Measurements from ENCODE around the gene MAP7. TPM values are rescaled to one million over a fixed set of nuclear protein-coding genes. Genes with fewer than 3 reads are reported as not detected.

Gene MAP7
- total and polyA plus RNA-seq, 4 donors, result 3.2 to 17.5 (median 8.3) TPM

DNA sequence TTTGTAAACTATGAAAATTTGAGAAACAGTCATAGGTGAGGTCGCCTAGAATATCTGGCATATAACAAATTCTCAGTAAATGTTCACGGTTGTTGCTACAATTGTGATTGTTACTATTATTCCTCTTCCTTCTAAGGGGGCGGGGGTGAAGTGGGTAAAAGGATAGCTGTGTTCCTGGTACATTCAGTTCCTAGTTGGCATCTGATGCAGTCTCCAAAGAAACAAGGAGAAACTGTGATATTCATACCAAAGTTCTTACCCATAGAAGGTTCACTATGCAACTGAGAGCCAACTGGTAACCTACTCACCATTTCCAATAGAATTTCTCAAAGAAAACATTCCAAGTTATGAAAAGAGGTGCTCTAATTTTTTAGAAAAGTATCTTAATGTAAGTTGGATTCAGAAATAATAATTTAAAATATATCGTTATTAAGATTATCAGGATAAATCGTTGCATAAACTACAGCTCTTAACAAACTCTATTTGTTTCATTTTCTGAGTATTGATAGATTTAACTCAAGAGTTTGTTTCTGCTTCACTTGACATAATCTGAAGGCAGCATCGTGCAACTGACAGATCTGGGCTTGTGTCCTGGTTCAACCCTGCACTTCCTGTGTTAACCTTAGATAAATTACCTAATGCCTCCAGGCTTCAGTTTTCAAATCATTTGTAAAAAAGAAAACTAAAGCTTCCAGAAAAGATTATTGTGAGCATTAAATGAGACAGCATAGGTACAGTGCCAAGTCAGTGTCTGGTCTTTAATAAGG is 13.3 kb upstream of the MAP7 start:
- TF ChIP-seq ATF3 (IDR thresholded peaks at IDR 0.05) (no peak), GABPA (IDR thresholded peaks at IDR 0.05 in 1 of 2, conservative IDR thresholded peaks at IDR 0.05 in 1 of 2) (no peak)
- H3K36me3 ChIP-seq (ENCODE audit: control insufficient read depth in 4 of 4, insufficient read depth in 3 of 4, low read depth in 1 of 4, low read length in 3 of 4), result peaks cover 0 to 6% (median 3%) of the 10 kb centered on the region in 4 donors

DNA sequence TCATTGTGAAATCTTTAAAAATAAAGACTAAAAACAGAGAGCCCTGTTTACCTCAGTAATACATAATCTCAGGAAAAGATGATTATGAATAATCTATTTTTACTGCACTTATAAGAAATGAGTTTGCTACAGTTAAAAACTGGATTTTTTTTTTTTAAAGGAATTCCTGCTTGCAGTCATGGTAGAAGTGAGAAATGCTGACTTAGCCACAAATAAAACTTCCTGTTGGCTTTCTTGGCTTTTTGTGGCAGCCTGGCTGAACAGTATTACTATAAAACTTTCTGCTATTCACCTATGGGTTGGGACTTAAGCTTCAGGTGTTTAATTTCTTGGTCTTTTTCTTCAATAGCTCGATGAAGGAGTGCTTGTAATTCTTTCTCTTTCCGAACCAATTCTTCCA is 12.0 kb upstream of the MAP7 start:
- no peak overlapping the region for H3K27ac ChIP-seq (ENCODE audit: low read depth in 1 of 2, low read length in 2 of 2)
- no peak overlapping the region for H3K4me3 ChIP-seq (ENCODE audit: low read depth in 1 of 3, low read length in 3 of 3)
- TF ChIP-seq, protein P1, sequence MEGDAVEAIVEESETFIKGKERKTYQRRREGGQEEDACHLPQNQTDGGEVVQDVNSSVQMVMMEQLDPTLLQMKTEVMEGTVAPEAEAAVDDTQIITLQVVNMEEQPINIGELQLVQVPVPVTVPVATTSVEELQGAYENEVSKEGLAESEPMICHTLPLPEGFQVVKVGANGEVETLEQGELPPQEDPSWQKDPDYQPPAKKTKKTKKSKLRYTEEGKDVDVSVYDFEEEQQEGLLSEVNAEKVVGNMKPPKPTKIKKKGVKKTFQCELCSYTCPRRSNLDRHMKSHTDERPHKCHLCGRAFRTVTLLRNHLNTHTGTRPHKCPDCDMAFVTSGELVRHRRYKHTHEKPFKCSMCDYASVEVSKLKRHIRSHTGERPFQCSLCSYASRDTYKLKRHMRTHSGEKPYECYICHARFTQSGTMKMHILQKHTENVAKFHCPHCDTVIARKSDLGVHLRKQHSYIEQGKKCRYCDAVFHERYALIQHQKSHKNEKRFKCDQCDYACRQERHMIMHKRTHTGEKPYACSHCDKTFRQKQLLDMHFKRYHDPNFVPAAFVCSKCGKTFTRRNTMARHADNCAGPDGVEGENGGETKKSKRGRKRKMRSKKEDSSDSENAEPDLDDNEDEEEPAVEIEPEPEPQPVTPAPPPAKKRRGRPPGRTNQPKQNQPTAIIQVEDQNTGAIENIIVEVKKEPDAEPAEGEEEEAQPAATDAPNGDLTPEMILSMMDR (IDR thresholded peaks at IDR 0.05; ENCODE audit: low read depth, low read length, missing input control), result no peak
- TF ChIP-seq REST (IDR thresholded peaks at IDR 0.05) (no peak), JUND (IDR thresholded peaks at IDR 0.05) (no peak), FOXA2 (IDR thresholded peaks at IDR 0.05) (no peak), HNF4G (IDR thresholded peaks at IDR 0.05) (no peak), RAD21 (IDR thresholded peaks at IDR 0.05) (no peak), NR2F2 (IDR thresholded peaks at IDR 0.05) (no peak), EGR1 (IDR thresholded peaks at IDR 0.05; ENCODE audit: low read depth in 2 of 2) (no peak), HNF4A (conservative IDR thresholded peaks at IDR 0.05) (no peak)
- TF ChIP-seq, protein P2, sequence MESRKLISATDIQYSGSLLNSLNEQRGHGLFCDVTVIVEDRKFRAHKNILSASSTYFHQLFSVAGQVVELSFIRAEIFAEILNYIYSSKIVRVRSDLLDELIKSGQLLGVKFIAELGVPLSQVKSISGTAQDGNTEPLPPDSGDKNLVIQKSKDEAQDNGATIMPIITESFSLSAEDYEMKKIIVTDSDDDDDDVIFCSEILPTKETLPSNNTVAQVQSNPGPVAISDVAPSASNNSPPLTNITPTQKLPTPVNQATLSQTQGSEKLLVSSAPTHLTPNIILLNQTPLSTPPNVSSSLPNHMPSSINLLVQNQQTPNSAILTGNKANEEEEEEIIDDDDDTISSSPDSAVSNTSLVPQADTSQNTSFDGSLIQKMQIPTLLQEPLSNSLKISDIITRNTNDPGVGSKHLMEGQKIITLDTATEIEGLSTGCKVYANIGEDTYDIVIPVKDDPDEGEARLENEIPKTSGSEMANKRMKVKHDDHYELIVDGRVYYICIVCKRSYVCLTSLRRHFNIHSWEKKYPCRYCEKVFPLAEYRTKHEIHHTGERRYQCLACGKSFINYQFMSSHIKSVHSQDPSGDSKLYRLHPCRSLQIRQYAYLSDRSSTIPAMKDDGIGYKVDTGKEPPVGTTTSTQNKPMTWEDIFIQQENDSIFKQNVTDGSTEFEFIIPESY (IDR thresholded peaks at IDR 0.05), result no peak
- H3K4me1 ChIP-seq (ENCODE audit: control insufficient read depth in 4 of 4, insufficient read depth in 4 of 4, low read length in 3 of 4), result no peaks in the 10 kb centered on the region
- no peak overlapping the region for H3K9ac ChIP-seq (ENCODE audit: low read depth in 1 of 2, low read length in 2 of 2)
- H3K27me3 ChIP-seq (ENCODE audit: control insufficient read depth in 4 of 4, insufficient read depth in 4 of 4, low read length in 3 of 4), result no peaks in the 10 kb centered on the region
- no peaks in the 10 kb centered on the region for H3K9me3 ChIP-seq (ENCODE audit: control insufficient read depth in 4 of 4, low read length in 3 of 4)
- WGBS, result 78% methylated on average over 2 of the region's 2 CpGs
- no peak for DNase-seq (ENCODE audit: low spot score)
- H3K36me3 ChIP-seq (ENCODE audit: control insufficient read depth in 4 of 4, insufficient read depth in 3 of 4, low read depth in 1 of 4, low read length in 3 of 4), result peaks cover 0 to 6% (median 3%) of the 10 kb centered on the region in 4 donors

More for the DNA sequence above, 13.3 kb upstream of the MAP7 start:
- H3K4me3 ChIP-seq (ENCODE audit: low read depth in 1 of 3, low read length in 3 of 3), result no peak overlapping the region
- no peak for DNase-seq (ENCODE audit: low spot score)
- H3K9me3 ChIP-seq (ENCODE audit: control insufficient read depth in 4 of 4, low read length in 3 of 4), result no peaks in the 10 kb centered on the region
- H3K27me3 ChIP-seq (ENCODE audit: control insufficient read depth in 4 of 4, insufficient read depth in 4 of 4, low read length in 3 of 4), result no peaks in the 10 kb centered on the region
- 88% methylated on average over 6 of the region's 6 CpGs for WGBS
- H3K27ac ChIP-seq (ENCODE audit: low read depth in 1 of 2, low read length in 2 of 2), result no peak overlapping the region
- H3K4me1 ChIP-seq (ENCODE audit: control insufficient read depth in 4 of 4, insufficient read depth in 4 of 4, low read length in 3 of 4), result peaks cover 0 to 6% (median 2%) of the 10 kb centered on the region in 4 donors
- no peak overlapping the region for H3K9ac ChIP-seq (ENCODE audit: low read depth in 1 of 2, low read length in 2 of 2)
